Skeletal muscle tissue (tissue), 4 donors: ENCODE results near the gene CEACAM21. TPM values are rescaled to one million over a fixed set of nuclear protein-coding genes. Genes with fewer than 3 reads are reported as not detected.

Experiments used
- H3K27ac ChIP-seq: one replicate; pipeline ENCODE4 v1.7.0; 2013; ENCODE audit warnings: mild to moderate bottlenecking, low read depth, low read length, inconsistent platforms
- H3K27me3 ChIP-seq, 3 donors: one replicate each; pipeline ENCODE4 v1.7.0; 2013; ENCODE audit warnings: low read length in 3 of 3; ENCODE audit not compliant: control insufficient read depth in 3 of 3, insufficient read depth in 3 of 3
- H3K36me3 ChIP-seq, 3 donors: one replicate each; pipeline ENCODE4 v1.7.0; 2013; ENCODE audit warnings: low read length in 3 of 3; ENCODE audit not compliant: control insufficient read depth in 3 of 3, insufficient read depth in 3 of 3
- H3K4me1 ChIP-seq, 3 donors: one replicate each; pipeline ENCODE4 v1.7.0; 2013; ENCODE audit warnings: low read length in 3 of 3, mild to moderate bottlenecking in 3 of 3; ENCODE audit not compliant: control insufficient read depth in 3 of 3, insufficient read depth in 3 of 3
- H3K4me3 ChIP-seq, 3 donors: one replicate each; pipeline ENCODE4 v1.7.0; 2013; ENCODE audit warnings: low read length in 3 of 3
- H3K9ac ChIP-seq, 3 donors: one replicate each; pipeline ENCODE4 v1.7.0; 2013; ENCODE audit warnings: low read length in 3 of 3, mild to moderate bottlenecking in 3 of 3, moderate library complexity in 2 of 3, low read depth in 1 of 3
- H3K9me3 ChIP-seq, 3 donors: one replicate each; pipeline ENCODE4 v1.7.0; 2013; ENCODE audit warnings: low read length in 3 of 3; ENCODE audit not compliant: control insufficient read depth in 3 of 3
- total RNA-seq: library from RNA; depleted of rRNA; stranded (reverse); fragments of >200 nt; gene quantifications from one replicate; pipeline ENCODE4 v1.2.3, GENCODE V29; 2014
- donor health status: Osteomylitis.

Gene CEACAM21
- total RNA-seq: 1.6 TPM

DNA sequence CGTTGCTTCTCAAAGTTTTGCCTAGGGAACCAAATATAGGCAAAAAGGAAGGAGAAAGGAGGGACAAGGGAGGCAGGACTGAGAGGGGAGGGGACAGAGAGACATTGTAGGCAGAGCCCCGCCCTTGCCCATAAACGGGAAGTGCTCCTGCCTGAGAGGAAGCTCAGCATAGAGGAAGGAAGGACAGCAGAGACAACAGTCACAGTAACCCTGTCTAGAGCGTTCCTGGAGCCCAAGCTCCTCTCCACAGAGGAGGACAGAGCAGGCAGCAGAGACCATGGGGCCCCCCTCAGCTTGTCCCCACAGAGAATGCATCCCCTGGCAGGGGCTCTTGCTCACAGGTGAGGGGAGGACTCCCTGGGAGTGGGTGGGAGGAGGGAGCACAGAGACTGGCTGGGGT lies at the start of gene CEACAM21:
Gene CEACAM21 (plus strand): TSS at position 169 of the 400 bp plus-strand sequence. CDS start 109 bp downstream, at position 278.
- Histone ChIP-seq H3K27me3 (peaks cover under 1 to 18% (median 8%) of the 10 kb centered on the region in 3 donors), H3K27ac (no peak within 1 kb of the TSS), H3K4me3 (no peak within 1 kb of the TSS), H3K36me3 (no peaks in the 10 kb centered on the region), H3K9me3 (no peaks in the 10 kb centered on the region), H3K4me1 (no peaks in the 10 kb centered on the region), H3K9ac (no peak within 1 kb of the TSS)

DNA sequence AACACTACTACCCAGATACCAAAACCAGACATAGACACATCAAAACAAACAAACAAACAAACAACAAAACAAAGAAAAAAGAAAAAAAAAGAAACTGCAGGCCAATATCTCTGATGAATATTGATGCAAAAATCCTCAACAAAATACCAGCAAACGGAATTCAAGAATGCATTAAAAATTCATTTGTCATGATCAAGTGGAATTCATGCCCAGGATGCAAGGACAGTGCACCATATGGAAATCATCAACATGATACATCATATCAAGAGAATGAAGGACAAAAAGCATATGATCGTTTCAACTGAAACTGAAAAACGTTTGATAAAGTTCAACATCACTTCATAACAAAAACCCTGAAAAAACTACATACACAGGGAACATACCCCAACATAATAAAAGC lies 48.9 kb upstream of the CEACAM21 start:
- Histone ChIP-seq H3K36me3 (no peaks in the 10 kb centered on the region), H3K27ac (no peak overlapping the region), H3K9me3 (no peaks in the 10 kb centered on the region), H3K4me1 (peaks cover 3 to 11% (median 5%) of the 10 kb centered on the region in 3 donors), H3K9ac (no peak overlapping the region), H3K4me3 (no peak overlapping the region), H3K27me3 (peaks cover 5 to 8% (median 7%) of the 10 kb centered on the region in 3 donors)

- Histone ChIP-seq H3K9ac (no peak overlapping the region), H3K27ac (no peak overlapping the region), H3K27me3 (peaks cover 3 to 8% (median 5%) of the 10 kb centered on the region in 3 donors), H3K4me1 (peaks cover 3 to 12% (median 6%) of the 10 kb centered on the region in 3 donors), H3K36me3 (no peaks in the 10 kb centered on the region), H3K4me3 (no peak overlapping the region), H3K9me3 (no peaks in the 10 kb centered on the region)
These were observed 47.9 kb upstream of the CEACAM21 start for GRCh38 chr19:41528106-41528505.

DNA sequence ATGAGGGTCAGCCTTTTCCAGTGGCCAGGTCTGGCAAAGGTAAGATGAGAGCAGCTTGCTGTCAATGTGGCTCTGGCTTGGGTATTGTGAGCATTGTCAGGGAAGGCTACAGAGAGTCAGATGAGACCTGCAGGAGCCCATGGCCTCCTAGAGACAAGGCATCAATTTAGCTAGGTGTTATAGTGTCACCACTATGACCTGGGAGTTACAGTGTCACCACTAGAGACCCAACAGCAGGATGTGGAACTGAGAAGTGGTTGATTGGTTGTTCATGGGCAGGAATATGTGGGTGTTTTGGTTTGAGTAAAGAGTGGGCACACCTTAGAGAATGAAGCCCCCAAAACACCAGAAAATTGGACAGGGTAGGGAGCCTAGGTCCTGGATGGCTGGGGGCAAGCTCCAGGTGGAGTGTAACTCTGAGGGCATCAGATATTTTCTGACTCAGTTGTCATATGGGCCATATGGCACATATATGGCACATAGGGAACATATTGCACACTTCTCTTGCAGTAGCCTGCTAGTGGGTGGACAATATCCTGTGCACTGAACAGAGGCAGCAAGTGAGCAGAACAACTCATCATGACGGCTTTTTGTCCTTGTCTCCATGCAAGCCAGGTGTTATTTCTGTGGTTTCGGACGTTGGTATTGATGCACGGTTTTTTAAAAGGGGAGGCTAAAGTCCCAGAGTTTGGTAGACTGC lies 46.3 kb upstream of the CEACAM21 start:
- Histone ChIP-seq H3K36me3 (no peaks in the 10 kb centered on the region), H3K4me1 (peaks cover 3 to 12% (median 6%) of the 10 kb centered on the region in 3 donors), H3K27ac (peak overlapping the region; percentile 74), H3K27me3 (peaks cover 0 to 5% (median 3%) of the 10 kb centered on the region in 3 donors), H3K9me3 (no peaks in the 10 kb centered on the region), H3K4me3 (no peak overlapping the region), H3K9ac (no peak overlapping the region)

DNA sequence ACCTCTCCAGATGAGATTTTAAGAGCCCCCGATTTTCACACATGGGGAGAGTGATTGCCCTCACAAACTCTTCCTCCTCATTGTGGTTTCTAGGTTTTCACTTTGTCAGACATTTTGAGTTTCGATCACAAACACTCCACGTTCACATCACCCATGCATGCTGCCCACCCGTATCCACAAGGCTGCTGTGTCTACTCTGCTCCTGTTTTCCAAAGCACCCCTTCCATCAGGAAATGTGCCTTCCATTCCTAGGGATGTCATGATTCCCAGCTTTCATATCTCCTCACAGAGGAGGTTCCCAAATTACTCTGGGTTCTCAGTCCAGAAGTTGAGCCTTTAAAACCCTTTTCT lies 45.8 kb upstream of the CEACAM21 start:
- H3K27me3 ChIP-seq: peaks cover 0 to 3% (median 2%) of the 10 kb centered on the region in 3 donors
- no peaks in the 10 kb centered on the region for H3K36me3 ChIP-seq
- no peak overlapping the region for H3K9ac ChIP-seq
- peak overlapping the region; percentile 74 for H3K27ac ChIP-seq
- peak overlapping the region in 1 of 3 donors; percentile 5 for H3K4me3 ChIP-seq
- H3K9me3 ChIP-seq: no peaks in the 10 kb centered on the region
- peaks cover 3 to 12% (median 6%) of the 10 kb centered on the region in 3 donors for H3K4me1 ChIP-seq

GRCh38 chr19:41530761-41531301 lies 45.1 kb upstream of the CEACAM21 start:
- no peaks in the 10 kb centered on the region for H3K36me3 ChIP-seq
- H3K27me3 ChIP-seq: no peaks in the 10 kb centered on the region
- peak overlapping the region; percentile 74 for H3K27ac ChIP-seq
- H3K4me1 ChIP-seq: peaks cover 3 to 12% (median 6%) of the 10 kb centered on the region in 3 donors
- no peak overlapping the region for H3K9ac ChIP-seq
- peak overlapping the region in 1 of 3 donors; percentile 5 for H3K4me3 ChIP-seq
- no peaks in the 10 kb centered on the region for H3K9me3 ChIP-seq

DNA sequence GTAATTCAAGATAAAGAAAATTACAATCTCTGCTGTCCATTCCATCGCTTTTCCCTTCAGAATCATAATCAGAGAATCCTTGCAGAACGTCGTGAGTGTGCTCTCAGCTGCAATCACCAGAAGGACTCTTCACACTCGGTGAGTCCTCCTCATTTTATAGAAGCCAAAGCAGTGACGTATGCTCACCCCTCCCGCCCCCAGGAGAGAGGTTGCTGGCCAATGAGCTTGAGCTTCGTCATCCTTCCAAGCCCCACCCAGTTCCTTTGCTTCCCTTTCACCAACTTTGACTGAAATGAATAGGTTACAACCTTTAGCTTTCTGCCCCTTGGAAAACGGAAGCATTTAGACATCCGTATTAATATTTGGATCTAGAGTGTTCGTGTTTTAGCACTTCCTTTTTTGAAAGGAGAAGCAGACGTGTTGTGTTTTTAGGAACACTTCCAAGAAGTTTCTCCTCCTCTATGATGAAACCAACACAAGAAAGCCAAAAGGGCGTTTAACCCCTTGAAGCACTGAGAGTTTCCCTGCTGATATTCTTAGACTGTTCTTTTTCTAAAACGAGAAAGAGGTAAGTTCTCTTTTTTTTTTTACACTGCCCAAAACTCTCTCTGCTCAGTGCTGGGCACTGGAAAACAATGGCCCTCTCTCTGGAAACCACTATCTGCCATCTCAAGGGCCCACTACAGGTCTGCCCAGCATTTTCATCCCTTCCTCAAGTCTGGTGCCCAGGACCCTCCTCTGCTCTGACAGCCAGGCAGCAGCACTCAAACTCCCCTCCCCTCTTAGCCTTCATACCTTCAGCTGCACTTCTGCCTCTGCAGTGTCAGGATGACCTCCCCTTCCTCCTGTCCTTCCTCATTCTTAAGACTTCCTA lies 44.3 kb upstream of the CEACAM21 start:
- peak overlapping the region in 2 of 3 donors; percentile 23 to 33 for H3K4me3 ChIP-seq
- H3K4me1 ChIP-seq: peaks cover 3 to 12% (median 6%) of the 10 kb centered on the region in 3 donors

DNA sequence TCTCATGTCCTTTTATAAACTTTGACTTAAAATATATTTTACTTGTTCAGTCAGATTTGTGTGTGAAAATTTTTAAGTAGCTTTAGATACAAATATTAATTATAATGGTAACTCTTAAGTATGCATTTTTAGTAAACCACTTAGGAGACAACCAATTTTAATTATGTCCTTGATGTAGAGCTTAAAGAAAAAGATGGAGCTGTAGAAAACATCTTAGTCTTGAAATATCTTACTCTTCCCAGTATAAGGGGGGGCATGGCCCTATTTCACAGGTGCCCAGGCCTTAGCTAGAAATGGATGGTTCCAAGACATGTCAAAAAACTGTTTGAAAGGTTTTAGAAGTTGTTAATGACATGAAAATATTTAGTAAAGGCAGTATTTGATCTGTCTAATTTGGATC lies 43.4 kb upstream of the CEACAM21 start:
- Histone ChIP-seq H3K4me3 (no peak overlapping the region), H3K27ac (no peak overlapping the region), H3K9me3 (no peaks in the 10 kb centered on the region), H3K9ac (no peak overlapping the region), H3K36me3 (no peaks in the 10 kb centered on the region), H3K27me3 (no peaks in the 10 kb centered on the region), H3K4me1 (peaks cover 3 to 12% (median 6%) of the 10 kb centered on the region in 3 donors)

More for the DNA sequence above, 44.3 kb upstream of the CEACAM21 start:
- H3K36me3 ChIP-seq: no peaks in the 10 kb centered on the region
- peak overlapping the region; percentile 74 for H3K27ac ChIP-seq
- peak overlapping the region in 1 of 3 donors; percentile 24 for H3K9ac ChIP-seq
- H3K9me3 ChIP-seq: no peaks in the 10 kb centered on the region
- no peaks in the 10 kb centered on the region for H3K27me3 ChIP-seq

GRCh38 chr19:41533671-41534215 lies 42.2 kb upstream of the CEACAM21 start:
- Histone ChIP-seq H3K4me3 (no peak overlapping the region), H3K4me1 (peaks cover 3 to 12% (median 6%) of the 10 kb centered on the region in 3 donors), H3K27ac (no peak overlapping the region), H3K9ac (no peak overlapping the region), H3K36me3 (no peaks in the 10 kb centered on the region), H3K27me3 (peaks cover 0 to 4% (median 0%) of the 10 kb centered on the region in 3 donors), H3K9me3 (no peaks in the 10 kb centered on the region)
